Mesenchymal stem cell (in vitro differentiated cells and primary cell): Measurements from ENCODE around the gene ERC2.

Source experiments
- DNase-seq: peaks from one replicate; pipeline ENCODE4 v3.0.0-alpha.2; 2013
- H2AFZ ChIP-seq: one replicate; pipeline ENCODE4 v1.6.1; 2013; ENCODE audit warnings: low read depth, mild to moderate bottlenecking, control low read depth, inconsistent platforms, low read length, moderate library complexity
- H2AK5ac ChIP-seq: 2 replicates; pipeline ENCODE4 v1.6.1; 2013; ENCODE audit warnings: low read length, moderate library complexity, mild to moderate bottlenecking, inconsistent platforms; ENCODE audit not compliant: severe bottlenecking
- H2BK120ac ChIP-seq: one replicate; pipeline ENCODE4 v1.6.1; 2013; ENCODE audit warnings: low read depth, mild to moderate bottlenecking, inconsistent platforms, low read length, moderate library complexity
- H2BK12ac ChIP-seq, 2 experiments: one replicate each; pipeline ENCODE4 v1.6.1; 2013; ENCODE audit warnings: inconsistent platforms in 2 of 2, low read length in 2 of 2, mild to moderate bottlenecking in 2 of 2, moderate library complexity in 2 of 2, control low read depth in 1 of 2
- H2BK15ac ChIP-seq: one replicate; pipeline ENCODE4 v1.6.1; 2013; ENCODE audit warnings: mild to moderate bottlenecking, low read depth, inconsistent platforms; ENCODE audit not compliant: poor library complexity, severe bottlenecking
- H2BK5ac ChIP-seq: 2 replicates; pipeline ENCODE4 v1.6.1; 2013; ENCODE audit warnings: low read depth, mild to moderate bottlenecking, low read length, control low read depth, inconsistent platforms; ENCODE audit not compliant: poor library complexity, severe bottlenecking
- H3K14ac ChIP-seq, 2 experiments: one replicate each; pipeline ENCODE4 v1.6.1; 2013; ENCODE audit warnings: inconsistent platforms in 2 of 2, low read length in 2 of 2, control low read depth in 1 of 2, mild to moderate bottlenecking in 1 of 2, moderate library complexity in 1 of 2
- H3K18ac ChIP-seq, 2 experiments: one replicate each; pipeline ENCODE4 v1.6.1; 2013; ENCODE audit warnings: inconsistent platforms in 2 of 2, low read length in 2 of 2, control low read depth in 1 of 2, low read depth in 1 of 2, mild to moderate bottlenecking in 1 of 2
- H3K23ac ChIP-seq, 2 experiments: one replicate each; pipeline ENCODE4 v1.6.1; 2013; ENCODE audit warnings: inconsistent platforms in 2 of 2, low read length in 2 of 2, mild to moderate bottlenecking in 2 of 2, moderate library complexity in 2 of 2, control low read depth in 1 of 2
- H3K27ac ChIP-seq: 2 replicates; pipeline ENCODE4 v1.5.1; 2013; ENCODE audit warnings: mild to moderate bottlenecking, moderate library complexity, low read length, control low read depth, inconsistent platforms; ENCODE audit not compliant: poor library complexity, severe bottlenecking
- H3K27me3 ChIP-seq, 2 experiments: 2 replicates each; pipeline versions ENCODE4 v1.6.1 to v1.7.0; 2013; ENCODE audit warnings: low read length in 2 of 2, mild to moderate bottlenecking in 2 of 2, moderate library complexity in 2 of 2, control low read depth in 1 of 2, inconsistent platforms in 1 of 2; ENCODE audit not compliant: control insufficient read depth in 1 of 2, insufficient read depth in 1 of 2
- H3K36me3 ChIP-seq, 2 experiments: 2 replicates each; pipeline versions ENCODE4 v1.6.1 to v1.7.0; 2013; ENCODE audit warnings: low read length in 2 of 2, control low read depth in 1 of 2, inconsistent platforms in 1 of 2, low read depth in 1 of 2, mild to moderate bottlenecking in 1 of 2; ENCODE audit not compliant: insufficient read depth in 2 of 2, control insufficient read depth in 1 of 2
- H3K4ac ChIP-seq, 2 experiments: one replicate each; pipeline ENCODE4 v1.6.1; 2013; ENCODE audit warnings: inconsistent platforms in 2 of 2, low read length in 2 of 2, mild to moderate bottlenecking in 2 of 2, moderate library complexity in 2 of 2, control low read depth in 1 of 2, low read depth in 1 of 2
- H3K4me1 ChIP-seq: 2 replicates; pipeline ENCODE4 v1.6.1; 2013; ENCODE audit warnings: low read depth, low read length, control low read depth; ENCODE audit not compliant: control insufficient read depth, insufficient read depth
- H3K4me2 ChIP-seq: 2 replicates; pipeline ENCODE4 v1.6.1; 2013; ENCODE audit warnings: low read length, mild to moderate bottlenecking, inconsistent platforms; ENCODE audit not compliant: poor library complexity, severe bottlenecking
- H3K4me3 ChIP-seq, 2 experiments: 2 replicates each; pipeline versions ENCODE4 v1.5.1 to v1.7.0; 2013; ENCODE audit warnings: low read length in 2 of 2, mild to moderate bottlenecking in 2 of 2, control low read depth in 1 of 2, low read depth in 1 of 2; ENCODE audit not compliant: insufficient read depth in 1 of 2
- H3K79me1 ChIP-seq: replicated peaks from 2 replicates; pipeline ENCODE4 v1.6.1; 2013; ENCODE audit warnings: mild to moderate bottlenecking, control low read depth, low read length, inconsistent platforms; ENCODE audit not compliant: poor library complexity, severe bottlenecking
- H3K9ac ChIP-seq: 2 replicates; pipeline ENCODE4 v1.7.0; 2013; ENCODE audit warnings: mild to moderate bottlenecking, low read length, moderate library complexity
- H3K9me3 ChIP-seq: 2 replicates; pipeline ENCODE4 v1.7.0; 2013; ENCODE audit warnings: mild to moderate bottlenecking, low read length; ENCODE audit not compliant: control insufficient read depth
- H4K8ac ChIP-seq: one replicate; pipeline ENCODE4 v1.6.1; 2013; ENCODE audit warnings: inconsistent platforms, mild to moderate bottlenecking, low read length, moderate library complexity
- H4K91ac ChIP-seq: one replicate; pipeline ENCODE4 v1.6.1; 2013; ENCODE audit warnings: mild to moderate bottlenecking, low read length, inconsistent platforms
- WGBS: methylation state at CpG from one replicate; pipeline ENCODE4 v1.1.7; 2013; ENCODE audit warnings: mixed read lengths; 5-methylcytosine and 5-hydroxymethylcytosine counted together

ERC2 gene

DNA sequence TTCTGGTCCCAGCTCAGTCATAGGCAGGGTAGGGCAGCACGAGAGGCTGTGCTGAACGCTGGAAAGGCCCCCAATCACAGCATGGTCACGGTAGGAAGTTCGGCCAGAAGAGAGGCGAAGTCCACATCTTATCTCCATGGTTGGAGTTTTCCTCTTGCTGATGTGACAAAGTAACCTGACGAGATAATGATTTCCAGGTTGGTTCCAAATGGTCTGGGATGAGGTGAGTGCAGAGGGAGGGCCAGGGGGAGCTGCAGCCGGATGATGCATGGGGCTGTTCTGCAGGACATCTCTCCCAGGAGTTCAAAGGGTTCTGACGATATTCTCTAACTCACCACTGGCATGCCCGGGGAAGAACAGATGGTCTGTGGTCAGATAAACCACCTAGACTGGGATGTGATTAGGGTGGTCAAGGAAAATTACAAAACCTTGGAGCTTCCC is 898.0 kb downstream of the ERC2 start:
- no peaks in the 10 kb centered on the region for H3K9me3 ChIP-seq
- no peak overlapping the region for H2AK5ac ChIP-seq
- H3K4me1 ChIP-seq, result peaks cover 9% of the 10 kb centered on the region
- H3K27me3 ChIP-seq, result peaks cover 0 to 13% of the 10 kb centered on the region in 2 experiments
- peak; percentile 83 for DNase-seq
- no peak overlapping the region for H4K91ac ChIP-seq
- no peaks in the 10 kb centered on the region for H3K36me3 ChIP-seq
- no peak overlapping the region for H2BK120ac ChIP-seq
- 64% methylated on average over 8 of the region's 9 CpGs for WGBS
- H3K23ac ChIP-seq, result no peak overlapping the region
- no peak overlapping the region for H3K27ac ChIP-seq
- H3K18ac ChIP-seq, result no peak overlapping the region
- no peak overlapping the region for H3K14ac ChIP-seq
- no peak overlapping the region for H3K4me3 ChIP-seq
- H2BK15ac ChIP-seq, result no peak overlapping the region
- H2AFZ ChIP-seq, result no peak overlapping the region
- H3K9ac ChIP-seq, result no peak overlapping the region
- H4K8ac ChIP-seq, result peak overlapping the region; percentile 33
- H3K4me2 ChIP-seq, result no peak overlapping the region
- no peak overlapping the region for H3K4ac ChIP-seq
- H3K79me1 ChIP-seq, result no peaks in the 10 kb centered on the region
- H2BK12ac ChIP-seq, result peak overlapping the region in 1 of 2 experiments; percentile 59
- H2BK5ac ChIP-seq, result no peak overlapping the region

DNA sequence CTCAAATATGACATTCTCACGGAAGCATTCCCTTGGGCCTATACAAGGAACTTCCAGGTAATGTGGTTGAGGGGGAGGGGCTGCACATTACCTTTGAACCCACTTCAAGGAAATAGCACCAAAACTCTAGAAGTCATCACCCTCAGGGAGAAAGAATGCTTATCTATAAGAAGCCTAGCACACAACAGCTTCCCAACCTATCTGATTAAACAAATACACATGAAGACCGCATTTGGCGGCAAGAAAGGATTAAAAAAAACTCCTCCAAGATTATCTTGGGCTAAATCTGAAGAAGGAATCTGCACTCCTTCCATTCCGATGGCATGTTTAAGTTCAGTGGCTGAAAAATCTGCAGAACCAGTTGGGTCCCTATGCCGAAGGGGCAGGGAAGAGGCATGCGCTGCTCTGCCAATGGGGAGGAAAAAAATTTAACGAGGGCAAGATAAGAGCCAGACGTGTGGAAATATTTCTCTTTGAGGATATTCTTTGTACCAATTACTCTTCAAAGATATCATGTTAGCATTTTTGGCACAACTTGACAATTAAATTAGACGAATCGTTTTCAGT is 899.2 kb downstream of the ERC2 start:
- WGBS, result 77% methylated on average over 8 of the region's 10 CpGs

DNA sequence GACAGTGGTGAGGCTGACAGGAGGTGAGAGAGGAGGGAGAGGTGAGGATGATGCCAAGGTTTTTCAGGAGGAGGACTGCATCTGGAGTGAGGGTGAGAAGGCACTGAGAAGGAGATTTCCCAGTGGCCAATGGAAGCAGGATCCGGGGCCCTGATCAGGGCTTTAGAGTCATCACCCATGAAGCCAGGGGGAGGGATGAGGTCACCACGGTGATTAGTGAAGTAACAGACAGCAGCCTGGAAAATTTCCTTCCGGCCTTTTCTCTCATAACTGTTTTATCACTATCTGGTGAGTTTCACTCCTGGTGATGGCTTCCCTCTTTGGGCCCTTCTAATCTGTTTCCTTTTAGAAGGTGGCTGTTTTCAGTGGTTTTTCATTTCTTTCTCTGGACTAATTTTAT is 900.7 kb downstream of the ERC2 start:
- Histone ChIP-seq H4K91ac (no peak overlapping the region), H2AFZ (no peak overlapping the region), H3K36me3 (no peaks in the 10 kb centered on the region), H3K27ac (no peak overlapping the region), H2BK120ac (no peak overlapping the region), H2AK5ac (no peak overlapping the region), H3K4me2 (no peak overlapping the region), H3K18ac (no peak overlapping the region), H2BK15ac (no peak overlapping the region), H3K4ac (peak overlapping the region in 1 of 2 experiments; percentile 9), H2BK12ac (no peak overlapping the region), H3K9me3 (no peaks in the 10 kb centered on the region), H3K4me3 (no peak overlapping the region), H3K14ac (peak overlapping the region in 1 of 2 experiments; percentile 30), H3K4me1 (peaks cover 12% of the 10 kb centered on the region), H2BK5ac (no peak overlapping the region), H3K9ac (no peak overlapping the region), H3K27me3 (peaks cover 0 to 25% of the 10 kb centered on the region in 2 experiments), H3K79me1 (no peaks in the 10 kb centered on the region), H3K23ac (no peak overlapping the region), H4K8ac (peak overlapping the region; percentile 45)
- peak; percentile 57 for DNase-seq
- WGBS, result 57% methylated on average over 1 of the region's 3 CpGs

More for the DNA sequence above, 899.2 kb downstream of the ERC2 start:
- Histone ChIP-seq H2BK5ac (no peak overlapping the region), H3K4me2 (no peak overlapping the region), H2AK5ac (no peak overlapping the region), H3K4me1 (peaks cover 12% of the 10 kb centered on the region), H3K27ac (no peak overlapping the region), H2BK15ac (no peak overlapping the region), H3K79me1 (no peaks in the 10 kb centered on the region), H4K8ac (no peak overlapping the region), H2BK120ac (no peak overlapping the region), H3K23ac (no peak overlapping the region), H3K27me3 (peaks cover 0 to 13% of the 10 kb centered on the region in 2 experiments), H4K91ac (no peak overlapping the region), H2BK12ac (peak overlapping the region in 1 of 2 experiments; percentile 0), H2AFZ (no peak overlapping the region), H3K4ac (no peak overlapping the region), H3K36me3 (no peaks in the 10 kb centered on the region), H3K9ac (no peak overlapping the region), H3K18ac (no peak overlapping the region), H3K14ac (no peak overlapping the region), H3K9me3 (no peaks in the 10 kb centered on the region), H3K4me3 (no peak overlapping the region)
- no peak for DNase-seq

DNA sequence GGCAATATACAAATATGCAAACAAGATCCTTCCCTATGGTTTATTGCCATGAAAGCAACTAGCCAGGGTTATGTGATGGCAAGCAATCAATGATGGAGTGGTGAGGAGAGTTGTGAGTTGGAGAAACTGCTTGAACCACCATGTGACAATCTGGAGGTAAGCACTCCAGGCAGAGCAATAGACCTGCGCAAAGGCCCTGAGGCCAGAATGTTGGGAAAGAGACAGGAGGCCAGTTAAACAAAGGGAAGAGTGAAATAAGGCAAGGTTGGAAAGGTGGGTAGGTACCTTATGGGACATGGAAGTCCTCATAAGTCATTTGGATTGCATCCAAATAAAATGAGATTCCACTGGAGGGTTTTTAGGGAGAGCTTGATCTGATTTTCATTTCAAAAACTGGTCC is 901.1 kb downstream of the ERC2 start:
- no peak overlapping the region for H4K8ac ChIP-seq
- H2BK120ac ChIP-seq, result no peak overlapping the region
- no peak overlapping the region for H3K4ac ChIP-seq
- no peak overlapping the region for H3K27ac ChIP-seq
- no peak overlapping the region for H3K18ac ChIP-seq
- DNase-seq, result no peak
- no peak overlapping the region for H2AK5ac ChIP-seq
- no peak overlapping the region for H3K14ac ChIP-seq
- H4K91ac ChIP-seq, result no peak overlapping the region
- no peak overlapping the region for H3K4me2 ChIP-seq
- peaks cover 0 to 26% of the 10 kb centered on the region in 2 experiments for H3K27me3 ChIP-seq
- no peak overlapping the region for H3K23ac ChIP-seq
- no peaks in the 10 kb centered on the region for H3K36me3 ChIP-seq
- peak overlapping the region in 1 of 2 experiments; percentile 65 for H2BK12ac ChIP-seq
- H3K79me1 ChIP-seq, result no peaks in the 10 kb centered on the region
- 100% methylated on average over 1 of the region's 1 CpG for WGBS
- no peak overlapping the region for H2BK15ac ChIP-seq
- no peaks in the 10 kb centered on the region for H3K9me3 ChIP-seq
- H3K4me3 ChIP-seq, result no peak overlapping the region
- no peak overlapping the region for H3K9ac ChIP-seq
- no peak overlapping the region for H2AFZ ChIP-seq
- no peak overlapping the region for H2BK5ac ChIP-seq
- H3K4me1 ChIP-seq, result peaks cover 12% of the 10 kb centered on the region
